Astrocyte (in vitro differentiated cells and primary cell): ENCODE data around the gene LEPROT. TPM values are rescaled to one million over a fixed set of nuclear protein-coding genes. Genes with fewer than 3 reads are reported as not detected.

ENCODE experiments used
- DNase-seq: peaks from one replicate; pipeline ENCODE4 v3.0.0-alpha.2; 2010; ENCODE audit warnings: low read depth
- FAIRE-seq: peaks from 2 replicates; lab custom pipeline; 2011; peaks lifted over from hg19 to GRCh38; lab: Jason Lieb, UNC
- H2AFZ ChIP-seq: 2 replicates; pipeline ENCODE4 v1.6.0; 2012; ENCODE audit warnings: low read depth, low read length, inconsistent platforms
- H3K27ac ChIP-seq: 2 replicates; pipeline ENCODE4 v1.5.1; 2011; ENCODE audit warnings: low read depth, low read length, inconsistent platforms
- H3K27me3 ChIP-seq: 2 replicates; pipeline ENCODE4 v1.6.0; 2011; ENCODE audit warnings: low read length, inconsistent platforms; ENCODE audit not compliant: insufficient read depth
- H3K36me3 ChIP-seq: 2 replicates; pipeline ENCODE4 v1.5.1; 2011; ENCODE audit warnings: low read length, inconsistent platforms; ENCODE audit not compliant: insufficient read depth
- H3K4me1 ChIP-seq: 2 replicates; pipeline ENCODE4 v1.5.1; 2011; ENCODE audit warnings: low read length, inconsistent platforms; ENCODE audit not compliant: insufficient read depth
- H3K4me2 ChIP-seq: 2 replicates; pipeline ENCODE4 v1.6.0; 2012; ENCODE audit warnings: low read length, inconsistent platforms
- H3K4me3 ChIP-seq: 2 replicates; pipeline ENCODE4 v1.5.1; 2011; ENCODE audit warnings: low read depth, mild to moderate bottlenecking, low read length, inconsistent platforms; ENCODE audit not compliant: insufficient read depth
- H3K79me2 ChIP-seq: 2 replicates; pipeline ENCODE4 v1.6.0; 2012; ENCODE audit warnings: mild to moderate bottlenecking, low read length, inconsistent platforms; ENCODE audit not compliant: insufficient read depth
- H3K9ac ChIP-seq: 2 replicates; pipeline ENCODE4 v1.6.0; 2012; ENCODE audit warnings: mild to moderate bottlenecking, low read length, inconsistent platforms
- H3K9me3 ChIP-seq: 2 replicates; pipeline ENCODE4 v1.5.1; 2012; ENCODE audit warnings: low read depth, mild to moderate bottlenecking, low read length, inconsistent platforms; ENCODE audit not compliant: insufficient read depth
- H4K20me1 ChIP-seq: 2 replicates; pipeline ENCODE4 v1.6.0; 2012; ENCODE audit warnings: low read length, inconsistent platforms; ENCODE audit not compliant: insufficient read depth
- H3K27ac Mint-ChIP-seq: one replicate; pipeline ENCODE4 v1.8.0; 2021; ENCODE audit warnings: mild to moderate bottlenecking, mixed read lengths; ENCODE audit not compliant: unreplicated experiment
- H3K27me3 Mint-ChIP-seq: one replicate; pipeline ENCODE4 v1.8.0; 2021; ENCODE audit warnings: low read depth, mixed read lengths; ENCODE audit not compliant: unreplicated experiment
- H3K36me3 Mint-ChIP-seq: one replicate; pipeline ENCODE4 v1.8.0; 2021; ENCODE audit warnings: low read depth, mixed read lengths; ENCODE audit not compliant: unreplicated experiment
- H3K4me1 Mint-ChIP-seq: one replicate; pipeline ENCODE4 v1.8.0; 2021; ENCODE audit warnings: low read depth, mixed read lengths; ENCODE audit not compliant: unreplicated experiment
- H3K4me3 Mint-ChIP-seq: one replicate; pipeline ENCODE4 v1.8.0; 2021; ENCODE audit warnings: mild to moderate bottlenecking, moderate library complexity, mixed read lengths; ENCODE audit not compliant: unreplicated experiment
- H3K9me3 Mint-ChIP-seq: one replicate; pipeline ENCODE4 v1.8.0; 2021; ENCODE audit warnings: mild to moderate bottlenecking, mixed read lengths; ENCODE audit not compliant: unreplicated experiment
- EZH2 ChIP-seq: IDR thresholded peaks from 2 replicates; pipeline ENCODE4 v1.6.1; 2012; ENCODE audit warnings: mild to moderate bottlenecking, low read length, inconsistent platforms; ENCODE audit not compliant: insufficient read depth
- total RNA-seq: library from RNA; stranded (reverse); gene quantifications from 2 replicates; pipeline ENCODE4 v1.2.1, GENCODE V29; 2021
- TF ChIP-seq, protein P1 (sequence below): IDR thresholded peaks from 2 replicates; pipeline ENCODE4 v1.5.1; 2011; ENCODE audit warnings: low read depth, mild to moderate bottlenecking, inconsistent platforms, low read length, moderate library complexity; ENCODE audit not compliant: insufficient read depth

Gene LEPROT
- total RNA-seq, 1 donor from 2014 or later = 99.4 TPM

DNA sequence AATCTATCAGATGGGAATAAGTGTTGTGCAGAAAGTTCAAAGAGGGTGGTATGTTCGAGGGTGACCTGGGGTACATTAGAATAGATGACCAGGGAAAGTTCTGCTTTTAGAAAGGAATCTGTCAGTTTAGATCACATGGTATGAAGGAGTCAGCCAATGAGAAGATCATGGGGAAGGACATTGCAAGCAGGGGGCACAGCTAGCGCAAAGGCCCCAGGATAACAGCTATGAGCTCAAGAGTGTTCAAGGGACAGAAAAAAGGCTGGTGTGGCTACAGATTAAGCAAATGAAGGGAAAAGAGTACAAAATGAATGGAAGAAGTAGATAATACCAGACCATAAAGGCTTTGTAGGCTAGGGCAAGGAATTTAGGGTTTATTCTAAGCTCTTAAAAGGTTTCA lies 8.6 kb downstream of the LEPROT start:
- Mint-ChIP-seq H3K36me3 (peaks cover 11% of the 10 kb centered on the region), H3K27ac (peak overlapping the region; percentile 93), H3K27me3 (no peaks in the 10 kb centered on the region), H3K9me3 (no peaks in the 10 kb centered on the region), H3K4me1 (peaks cover 48% of the 10 kb centered on the region), H3K4me3 (no peak overlapping the region)
- Histone ChIP-seq H3K9ac (no peak overlapping the region), H3K9me3 (no peaks in the 10 kb centered on the region), H2AFZ (no peak overlapping the region), H3K4me2 (peak overlapping the region; percentile 76), H3K36me3 (peaks cover 28% of the 10 kb centered on the region), H3K4me1 (peaks cover 42% of the 10 kb centered on the region), H4K20me1 (peaks cover 10% of the 10 kb centered on the region), H3K27me3 (no peaks in the 10 kb centered on the region), H3K4me3 (no peak overlapping the region), H3K79me2 (peaks cover 20% of the 10 kb centered on the region), H3K27ac (peak overlapping the region; percentile 84)
- no peak for TF ChIP-seq EZH2
- TF ChIP-seq, protein P1, sequence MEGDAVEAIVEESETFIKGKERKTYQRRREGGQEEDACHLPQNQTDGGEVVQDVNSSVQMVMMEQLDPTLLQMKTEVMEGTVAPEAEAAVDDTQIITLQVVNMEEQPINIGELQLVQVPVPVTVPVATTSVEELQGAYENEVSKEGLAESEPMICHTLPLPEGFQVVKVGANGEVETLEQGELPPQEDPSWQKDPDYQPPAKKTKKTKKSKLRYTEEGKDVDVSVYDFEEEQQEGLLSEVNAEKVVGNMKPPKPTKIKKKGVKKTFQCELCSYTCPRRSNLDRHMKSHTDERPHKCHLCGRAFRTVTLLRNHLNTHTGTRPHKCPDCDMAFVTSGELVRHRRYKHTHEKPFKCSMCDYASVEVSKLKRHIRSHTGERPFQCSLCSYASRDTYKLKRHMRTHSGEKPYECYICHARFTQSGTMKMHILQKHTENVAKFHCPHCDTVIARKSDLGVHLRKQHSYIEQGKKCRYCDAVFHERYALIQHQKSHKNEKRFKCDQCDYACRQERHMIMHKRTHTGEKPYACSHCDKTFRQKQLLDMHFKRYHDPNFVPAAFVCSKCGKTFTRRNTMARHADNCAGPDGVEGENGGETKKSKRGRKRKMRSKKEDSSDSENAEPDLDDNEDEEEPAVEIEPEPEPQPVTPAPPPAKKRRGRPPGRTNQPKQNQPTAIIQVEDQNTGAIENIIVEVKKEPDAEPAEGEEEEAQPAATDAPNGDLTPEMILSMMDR = no peak
- DNase-seq (no peak), FAIRE-seq (no peak)

DNA sequence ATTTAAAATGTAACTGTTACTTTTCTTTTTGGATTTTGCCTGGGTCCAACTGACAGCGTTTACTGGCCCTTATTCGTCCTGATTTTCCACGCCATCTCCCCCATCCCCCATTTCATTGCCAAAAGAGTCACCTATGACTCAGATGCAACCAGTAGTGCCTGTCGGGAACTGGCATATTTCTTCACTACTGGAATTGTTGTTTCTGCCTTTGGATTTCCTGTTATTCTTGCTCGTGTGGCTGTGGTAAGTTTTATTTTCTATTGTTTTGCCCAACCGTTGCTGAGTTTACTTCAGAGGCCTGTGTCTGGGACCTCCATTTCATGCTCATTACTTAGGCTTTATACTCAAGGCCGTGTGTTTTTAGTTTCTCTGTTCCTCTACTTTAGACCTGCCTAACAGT lies 9.3 kb downstream of the LEPROT start:
- H3K27me3 Mint-ChIP-seq = no peaks in the 10 kb centered on the region
- peak overlapping the region; percentile 93 for H3K27ac Mint-ChIP-seq
- H3K79me2 ChIP-seq = peaks cover 16% of the 10 kb centered on the region
- peak overlapping the region; percentile 76 for H3K4me2 ChIP-seq
- peak overlapping the region; percentile 66 for H3K9ac ChIP-seq
- H3K9me3 ChIP-seq = no peaks in the 10 kb centered on the region
- TF ChIP-seq EZH2 = no peak
- TF ChIP-seq, protein P1 = no peak
- peaks cover 28% of the 10 kb centered on the region for H3K36me3 ChIP-seq
- H3K36me3 Mint-ChIP-seq = peaks cover 15% of the 10 kb centered on the region
- peak overlapping the region; percentile 84 for H3K27ac ChIP-seq
- H3K4me1 ChIP-seq = peaks cover 35% of the 10 kb centered on the region
- H3K27me3 ChIP-seq = no peaks in the 10 kb centered on the region
- FAIRE-seq = no peak
- H3K4me3 Mint-ChIP-seq = peak overlapping the region; percentile 34
- peaks cover 10% of the 10 kb centered on the region for H4K20me1 ChIP-seq
- H2AFZ ChIP-seq = no peak overlapping the region
- peaks cover 44% of the 10 kb centered on the region for H3K4me1 Mint-ChIP-seq
- DNase-seq = peak; percentile 81
- no peak overlapping the region for H3K4me3 ChIP-seq
- H3K9me3 Mint-ChIP-seq = no peaks in the 10 kb centered on the region

DNA sequence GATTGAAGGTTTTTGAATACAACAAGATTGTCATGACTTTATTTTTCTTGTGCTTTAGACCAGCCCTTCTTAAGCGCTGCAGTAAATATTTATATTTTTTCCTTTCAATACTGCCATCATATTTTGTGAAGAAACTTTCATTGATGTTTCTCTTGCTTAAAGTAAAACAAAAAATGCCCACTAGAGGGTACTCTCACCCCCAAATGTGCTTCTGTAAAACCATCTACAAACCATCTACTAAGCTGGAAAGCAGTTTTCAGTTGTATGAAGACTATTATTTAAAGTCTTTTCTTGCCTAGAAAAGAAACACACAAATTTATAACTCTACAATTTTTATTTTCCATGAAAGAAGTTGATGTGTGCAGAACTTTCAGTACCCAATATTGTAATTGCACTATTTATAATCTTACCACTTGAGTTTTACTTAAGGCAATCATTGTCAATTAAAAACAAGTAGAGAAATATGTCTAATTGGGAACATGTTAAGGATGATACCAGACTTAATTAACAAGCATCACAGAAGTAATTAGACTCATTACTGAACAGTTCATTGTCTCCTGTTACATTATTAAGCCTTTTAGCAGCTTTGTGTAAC lies 10.7 kb downstream of the LEPROT start:
- Mint-ChIP-seq H3K4me1 (peaks cover 41% of the 10 kb centered on the region), H3K9me3 (no peaks in the 10 kb centered on the region), H3K27me3 (no peaks in the 10 kb centered on the region), H3K4me3 (no peak overlapping the region), H3K36me3 (peaks cover 9% of the 10 kb centered on the region), H3K27ac (no peak overlapping the region)
- Histone ChIP-seq H4K20me1 (peaks cover 10% of the 10 kb centered on the region), H3K4me1 (peaks cover 21% of the 10 kb centered on the region), H3K4me3 (no peak overlapping the region), H3K27ac (no peak overlapping the region), H3K79me2 (peaks cover 3% of the 10 kb centered on the region), H3K36me3 (peaks cover 25% of the 10 kb centered on the region), H3K9ac (no peak overlapping the region), H3K9me3 (no peaks in the 10 kb centered on the region), H3K27me3 (no peaks in the 10 kb centered on the region), H2AFZ (no peak overlapping the region), H3K4me2 (no peak overlapping the region)
- peak; percentile 34 for FAIRE-seq
- TF ChIP-seq, protein P1 = peak; percentile 57
- TF ChIP-seq EZH2 = no peak
- peak; percentile 28 for DNase-seq
